Neural crest cell (in vitro differentiated cells): ENCODE data around the gene BMAL1. TPM values are rescaled to one million over a fixed set of nuclear protein-coding genes. Genes with fewer than 3 reads are reported as not detected.

Experiments
- DNase-seq: peaks from one replicate; pipeline ENCODE4 v3.0.0; 2021; ENCODE audit warnings: low read depth, mixed read lengths, low spot score
- H3K27ac Mint-ChIP-seq: one replicate; pipeline ENCODE4 v1.8.0; 2021; ENCODE audit warnings: mild to moderate bottlenecking, mixed read lengths; ENCODE audit not compliant: unreplicated experiment
- H3K27me3 Mint-ChIP-seq: 2 replicates; pipeline ENCODE4 v1.8.0; 2021; ENCODE audit warnings: low read depth, mild to moderate bottlenecking, mixed read lengths
- H3K36me3 Mint-ChIP-seq: 2 replicates; pipeline ENCODE4 v1.8.0; 2021; ENCODE audit warnings: low read depth, mild to moderate bottlenecking, mixed read lengths
- H3K4me1 Mint-ChIP-seq: 2 replicates; pipeline ENCODE4 v1.8.0; 2021; ENCODE audit warnings: mixed read lengths
- H3K4me3 Mint-ChIP-seq: one replicate; pipeline ENCODE4 v1.8.0; 2021; ENCODE audit warnings: mild to moderate bottlenecking, mixed read lengths
- H3K9me3 Mint-ChIP-seq: 2 replicates; pipeline ENCODE4 v1.8.0; 2021; ENCODE audit warnings: mixed read lengths
- CTCF ChIP-seq: fragments of 200-600 bp; sonication (generic); conservative IDR thresholded peaks from 2 replicates; pipeline ENCODE4 v1.5.0; 2021; ENCODE audit warnings: antibody characterized with exemption, mild to moderate bottlenecking
- total RNA-seq: library from RNA; stranded (reverse); gene quantifications from 2 replicates; pipeline ENCODE4 v1.2.1, GENCODE V29; 2021

BMAL1 gene
- total RNA-seq, 1 donor from 2014 or later: 5.1 TPM

GRCh38 chr11:13297917-13298356 lies 20.3 kb downstream of the BMAL1 start:
- DNase-seq: no peak
- Mint-ChIP-seq H3K4me3 (no peak overlapping the region), H3K9me3 (no peaks in the 10 kb centered on the region), H3K4me1 (peaks cover 7% of the 10 kb centered on the region), H3K27me3 (no peaks in the 10 kb centered on the region), H3K36me3 (no peaks in the 10 kb centered on the region), H3K27ac (no peak overlapping the region)
- no peak for TF ChIP-seq CTCF

- Mint-ChIP-seq H3K36me3 (no peaks in the 10 kb centered on the region), H3K9me3 (no peaks in the 10 kb centered on the region), H3K27ac (no peak overlapping the region), H3K4me3 (no peak overlapping the region), H3K4me1 (peaks cover 10% of the 10 kb centered on the region), H3K27me3 (no peaks in the 10 kb centered on the region)
- TF ChIP-seq CTCF: no peak
- no peak for DNase-seq
Observed at GRCh38 chr11:13298765-13299164, 21.2 kb downstream of the BMAL1 start.

GRCh38 chr11:13301522-13301921 lies 23.9 kb downstream of the BMAL1 start:
- DNase-seq: no peak
- peaks cover 12% of the 10 kb centered on the region for H3K4me1 Mint-ChIP-seq
- H3K36me3 Mint-ChIP-seq: no peaks in the 10 kb centered on the region

GRCh38 chr11:13302420-13302958 lies 24.9 kb downstream of the BMAL1 start:
- Mint-ChIP-seq H3K4me1 (peaks cover 12% of the 10 kb centered on the region), H3K36me3 (no peaks in the 10 kb centered on the region), H3K27ac (no peak overlapping the region), H3K27me3 (no peaks in the 10 kb centered on the region), H3K9me3 (no peaks in the 10 kb centered on the region), H3K4me3 (no peak overlapping the region)
- TF ChIP-seq CTCF: no peak
- DNase-seq: no peak

More at GRCh38 chr11:13301522-13301921, 23.9 kb downstream of the BMAL1 start:
- no peaks in the 10 kb centered on the region for H3K27me3 Mint-ChIP-seq
- no peak for TF ChIP-seq CTCF
- no peak overlapping the region for H3K27ac Mint-ChIP-seq
- no peak overlapping the region for H3K4me3 Mint-ChIP-seq
- H3K9me3 Mint-ChIP-seq: no peaks in the 10 kb centered on the region

GRCh38 chr11:13303668-13304649 lies 26.4 kb downstream of the BMAL1 start:
- Mint-ChIP-seq H3K9me3 (no peaks in the 10 kb centered on the region), H3K4me1 (peaks cover 5% of the 10 kb centered on the region), H3K27me3 (no peaks in the 10 kb centered on the region), H3K36me3 (no peaks in the 10 kb centered on the region), H3K27ac (no peak overlapping the region), H3K4me3 (no peak overlapping the region)
- no peak for TF ChIP-seq CTCF
- DNase-seq: no peak
